GM12891 (cell line): Measurements from ENCODE around the gene XAB2.
"Not testable (repeated sequence)": the region's sequence is repeated elsewhere in the genome, so short reads cannot be mapped to it uniquely, and the experiment has no call there.

ENCODE experiments used
- DNase-seq: peaks from one replicate; pipeline ENCODE4 v3.0.0; 2011; ENCODE audit warnings: low spot score; ENCODE audit not compliant: insufficient read length
- FAIRE-seq: peaks from 2 replicates; lab custom pipeline; 2011; peaks lifted over from hg19 to GRCh38; lab: Jason Lieb, UNC
- PAX5 ChIP-seq: IDR thresholded peaks from 2 replicates; pipeline ENCODE4 v1.6.1; 2011; ENCODE audit warnings: low read length, moderate library complexity, mild to moderate bottlenecking; ENCODE audit not compliant: insufficient read depth, severe bottlenecking
- POLR2A ChIP-seq: IDR thresholded peaks from 2 replicates; pipeline ENCODE4 v1.6.1; 2011; ENCODE audit warnings: low read depth, low read length, control low read depth
- POLR2AphosphoS5 ChIP-seq: IDR thresholded peaks from 2 replicates; pipeline ENCODE4 v1.6.1; 2011; ENCODE audit warnings: low read depth, low read length, control low read depth
- POU2F2 ChIP-seq: IDR thresholded peaks from 2 replicates; pipeline ENCODE4 v1.6.1; 2011; ENCODE audit warnings: low read depth, mild to moderate bottlenecking, control low read depth, low read length, moderate library complexity
- SPI1 ChIP-seq: IDR thresholded peaks from 2 replicates; pipeline ENCODE4 v1.6.1; 2011; ENCODE audit warnings: low read depth, low read length, control low read depth
- TAF1 ChIP-seq: IDR thresholded peaks from 2 replicates; pipeline ENCODE4 v1.6.1; 2011; ENCODE audit warnings: low read depth, low read length, control low read depth

The XAB2 gene

DNA sequence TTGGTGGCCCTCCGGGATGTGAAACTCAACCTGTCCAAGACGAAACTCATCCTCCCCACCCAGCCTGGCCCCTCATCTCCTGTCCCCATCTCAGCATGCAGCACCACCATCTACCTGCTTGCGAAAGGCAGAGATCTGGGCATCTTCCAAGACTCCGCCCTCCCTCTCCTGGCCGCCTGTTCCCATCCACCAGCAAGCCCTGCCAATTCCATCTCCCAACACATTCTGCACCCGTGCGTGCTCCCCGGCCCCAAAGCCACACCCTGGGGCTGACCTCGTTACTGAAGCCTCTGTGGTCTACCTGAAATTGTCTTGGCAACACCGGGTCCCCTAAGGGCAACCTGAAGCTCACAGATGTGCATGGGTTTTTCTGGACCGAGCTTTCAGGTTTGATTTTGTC, 46.9 kb downstream of the XAB2 start:
- DNase-seq (no peak), FAIRE-seq (no peak)
- TF ChIP-seq POU2F2 = no peak
- no peak for TF ChIP-seq TAF1
- TF ChIP-seq PAX5 = no peak
- no peak for TF ChIP-seq POLR2AphosphoS5
- no peak for TF ChIP-seq SPI1
- no peak for TF ChIP-seq POLR2A

DNA sequence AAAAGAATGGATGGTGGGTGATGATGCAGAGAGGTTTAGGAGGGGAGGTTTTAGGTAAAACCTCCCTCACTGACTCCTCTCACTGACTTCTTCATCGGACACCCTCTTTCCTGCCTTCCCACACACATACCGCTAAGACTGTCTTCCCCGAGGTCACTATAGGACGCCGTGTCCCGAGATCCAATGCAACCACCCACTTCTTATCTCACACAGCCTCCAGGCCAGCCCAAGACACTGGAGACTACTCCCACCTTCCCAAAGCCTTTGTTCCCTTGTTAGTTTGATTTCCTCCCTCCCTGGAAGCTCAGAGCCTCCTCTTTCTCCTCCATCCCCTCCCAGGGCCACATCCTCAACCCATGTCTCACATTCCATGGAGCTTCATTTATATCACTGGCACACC, 50.2 kb downstream of the XAB2 start:
- TF ChIP-seq POLR2AphosphoS5 (no peak), POU2F2 (no peak), SPI1 (no peak), TAF1 (no peak), POLR2A (no peak), PAX5 (no peak)
- FAIRE-seq (no peak), DNase-seq (no peak)

DNA sequence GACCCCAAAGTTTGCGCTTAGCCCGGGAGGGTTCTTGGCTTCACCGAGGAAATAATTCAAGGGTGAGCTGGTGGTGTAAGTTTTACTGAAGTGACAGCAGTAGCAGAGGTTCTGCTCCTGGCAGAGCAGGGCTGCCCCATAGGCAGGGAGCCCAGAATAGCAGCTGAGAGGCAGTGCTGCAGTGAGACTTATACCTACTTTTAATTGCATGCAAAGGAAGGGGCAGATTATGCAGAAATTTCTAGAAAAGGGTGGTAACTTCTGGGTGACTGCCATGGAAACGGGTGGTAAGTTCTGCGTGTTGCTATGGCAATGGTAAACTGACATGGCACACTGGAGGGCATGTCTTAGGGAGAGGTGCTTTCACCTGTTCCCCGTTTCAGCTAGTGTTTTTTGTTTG, 51.2 kb downstream of the XAB2 start:
- DNase-seq = no peak
- TF ChIP-seq POU2F2 (no peak), SPI1 (no peak), POLR2AphosphoS5 (no peak), TAF1 (no peak), POLR2A (no peak), PAX5 (no peak)
- FAIRE-seq = no peak

DNA sequence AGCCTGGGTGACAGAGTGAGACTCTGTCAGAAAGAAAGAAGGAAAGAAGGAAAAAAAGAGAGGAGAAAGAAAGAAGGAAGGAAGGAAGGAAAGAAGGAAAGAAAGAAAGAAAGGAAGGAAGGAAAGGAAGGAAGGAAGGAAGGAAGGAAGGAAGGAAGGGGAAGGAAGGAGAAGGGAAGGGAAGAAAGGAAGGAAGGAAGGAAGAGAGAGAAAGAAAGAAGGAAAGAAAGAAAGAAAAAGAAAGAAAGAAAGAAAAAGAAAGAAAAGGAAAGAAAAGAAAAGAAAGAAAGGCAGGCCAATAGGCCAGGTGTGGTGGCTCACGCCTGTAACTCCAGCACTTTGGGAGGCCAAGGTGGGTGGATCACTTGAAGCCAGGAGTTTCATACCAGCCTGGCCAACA, 51.9 kb downstream of the XAB2 start:
- not testable (repeated sequence) for FAIRE-seq, DNase-seq

DNA sequence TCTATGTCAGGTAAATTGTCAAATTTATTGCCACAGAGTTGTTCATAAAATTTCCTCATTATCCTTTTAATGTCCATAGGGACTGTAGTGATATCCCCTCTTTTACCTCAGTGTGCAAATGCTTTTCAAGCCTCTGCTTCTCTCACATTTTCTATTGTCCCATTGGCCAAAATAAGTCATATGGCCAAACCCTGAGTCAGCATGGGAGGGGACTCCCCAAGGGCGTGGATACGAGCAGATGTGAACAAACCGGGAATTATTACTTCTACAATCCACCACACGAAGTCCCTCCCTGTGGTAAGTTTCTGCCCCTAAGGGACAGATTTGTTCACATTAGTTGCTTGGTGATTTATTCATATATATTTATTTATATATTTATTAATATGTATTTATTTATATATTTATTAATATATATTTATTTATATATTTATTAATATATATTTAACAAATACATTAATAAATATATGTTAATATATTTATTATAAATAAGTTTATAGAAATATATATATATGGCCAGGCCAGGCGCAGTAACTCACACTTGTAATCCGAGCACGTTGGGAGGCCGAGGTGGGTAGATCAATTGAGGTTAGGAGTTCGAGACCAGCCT, 53.8 kb downstream of the XAB2 start:
- FAIRE-seq = no peak
- no peak for DNase-seq
- TF ChIP-seq TAF1 (no peak), POU2F2 (no peak), POLR2AphosphoS5 (no peak), POLR2A (no peak), PAX5 (no peak), SPI1 (no peak)

DNA sequence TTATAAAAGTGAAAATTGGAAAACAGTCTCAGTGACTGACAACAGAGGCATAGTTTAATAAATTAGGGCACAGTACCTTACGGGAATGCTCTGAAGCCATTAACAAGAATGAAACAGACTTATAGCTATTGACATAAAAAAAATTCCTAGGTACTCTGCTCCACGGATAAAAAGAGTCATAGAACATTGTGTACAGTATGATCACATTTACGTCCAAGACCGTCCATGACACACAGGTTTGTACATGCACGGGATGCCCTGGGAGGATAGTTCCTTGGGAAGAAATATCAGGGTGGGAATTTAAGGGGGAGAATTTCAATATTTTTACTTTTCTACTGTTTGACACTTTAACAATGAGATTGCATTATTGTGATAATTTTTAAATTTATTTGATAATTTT, 58.6 kb downstream of the XAB2 start:
- no peak for FAIRE-seq
- TF ChIP-seq POU2F2 (no peak), PAX5 (no peak), SPI1 (no peak), POLR2AphosphoS5 (no peak), TAF1 (no peak), POLR2A (no peak)
- DNase-seq = no peak
